K562 (cell line): ENCODE measurements around the gene MYO9A. TPM values are rescaled to one million over a fixed set of nuclear protein-coding genes. Genes with fewer than 3 reads are reported as not detected.

Source experiments
- ATAC-seq: fragments of 200-7000 bp; cut with Tn5 transposase; 3 replicates; pipeline ENCODE4 v1.9.1; 2020; ENCODE audit warnings: moderate library complexity
- BruUV-seq: library from RNA; stranded (reverse); fragments of 400-500 nt; replicated peaks from 2 replicates; lab custom pipeline; 2021; lab: Mats Ljungman, UMichigan
- CTCF ChIA-PET: fragments of 300-600 bp; formaldehyde crosslinking; extraction: SDS; loops from one replicate; lab custom pipeline; 2021; ENCODE audit warnings: low intra/inter-chr PET ratio; lab: Yijun Ruan, JAX
- POLR2A ChIA-PET: fragments of 300-600, 350-650 bp; sonication (Branson Sonifier 250); formaldehyde crosslinking; extraction: SDS; loops from one replicate; lab custom pipeline; 2021; ENCODE audit warnings: antibody characterized with exemption, inconsistent platforms; lab: Yijun Ruan, JAX
- DNase-seq, 4 experiments: peaks; one replicate each; pipeline versions ENCODE4 v3.0.0 to v3.0.0-alpha.2; 2011 to 2018; ENCODE audit warnings: low spot score in 3 of 4, mixed read lengths in 3 of 4; ENCODE audit errors: extremely low read depth in 1 of 4
- FAIRE-seq: peaks from 2 replicates; lab custom pipeline; 2011; peaks lifted over from hg19 to GRCh38; lab: Jason Lieb, UNC
- H2AFZ ChIP-seq: 2 replicates; pipeline ENCODE4 v1.6.0; 2011; ENCODE audit warnings: low read depth, low read length, control low read depth, inconsistent platforms
- H3K27ac ChIP-seq: fragments of 200-600 bp; 3 replicates; pipeline ENCODE4 v1.8.0; 2011; ENCODE audit warnings: low read depth, mild to moderate bottlenecking, control low read depth, inconsistent platforms, low read length, moderate library complexity, mixed read lengths; ENCODE audit errors: extremely low read depth
- H3K27me3 ChIP-seq, 2 experiments: fragments of 300-600 bp in 1 of 2; 2 replicates in 1 of 2; 3 replicates in 1 of 2; pipeline versions ENCODE4 v1.6.0 to v1.8.0; 2011; ENCODE audit warnings: inconsistent platforms in 2 of 2, low read length in 2 of 2, mild to moderate bottlenecking in 1 of 2, mixed read lengths in 1 of 2, moderate library complexity in 1 of 2; ENCODE audit not compliant: control insufficient read depth in 2 of 2, insufficient read depth in 2 of 2
- H3K36me3 ChIP-seq: fragments of 300-600 bp; 3 replicates; pipeline ENCODE4 v1.8.0; 2011; ENCODE audit warnings: mild to moderate bottlenecking, low read length, inconsistent platforms; ENCODE audit not compliant: control insufficient read depth, insufficient read depth
- H3K4me1 ChIP-seq, 2 experiments: fragments of 200-600 bp in 1 of 2; replicated peaks in 1 of 2; 2 replicates in 1 of 2; 3 replicates in 1 of 2; pipeline versions ENCODE4 v1.5.1 to v1.8.0; 2011; ENCODE audit warnings: inconsistent platforms in 2 of 2, low read length in 2 of 2, mild to moderate bottlenecking in 1 of 2, mixed read lengths in 1 of 2, moderate library complexity in 1 of 2; ENCODE audit not compliant: control insufficient read depth in 2 of 2, insufficient read depth in 2 of 2
- H3K4me2 ChIP-seq: 2 replicates; pipeline ENCODE4 v1.6.1; 2011; ENCODE audit warnings: low read length, control low read depth, inconsistent platforms, mixed read lengths; ENCODE audit not compliant: insufficient read depth
- H3K4me3 ChIP-seq: fragments of 200-600 bp; sonication (generic), shearing (Covaris generic); 2 replicates; pipeline ENCODE4 v1.5.1; 2016; ENCODE audit warnings: control low read depth, inconsistent platforms
- H3K79me2 ChIP-seq: fragments of 200-600 bp; 3 replicates; pipeline ENCODE4 v1.8.0; 2011; ENCODE audit warnings: low read length, inconsistent platforms; ENCODE audit not compliant: control insufficient read depth, insufficient read depth
- H3K9ac ChIP-seq, 2 experiments: 2 replicates each; pipeline versions ENCODE4 v1.6.0 to v1.6.1; 2011; ENCODE audit warnings: low read depth in 2 of 2, low read length in 2 of 2, control low read depth in 1 of 2, inconsistent platforms in 1 of 2, mild to moderate bottlenecking in 1 of 2, mixed read lengths in 1 of 2; ENCODE audit not compliant: insufficient read depth in 1 of 2
- H3K9me1 ChIP-seq: one replicate; pipeline ENCODE4 v1.6.0; 2011; ENCODE audit warnings: inconsistent platforms, mild to moderate bottlenecking, low read length, moderate library complexity; ENCODE audit not compliant: control insufficient read depth, insufficient read depth
- H3K9me3 ChIP-seq: replicated peaks from 2 replicates; pipeline ENCODE4 v1.5.1; 2011; ENCODE audit warnings: low read depth, low read length, inconsistent platforms; ENCODE audit not compliant: control insufficient read depth, insufficient read depth
- H4K20me1 ChIP-seq: replicated peaks from 2 replicates; pipeline ENCODE4 v1.6.1; 2011; ENCODE audit warnings: low read length, inconsistent platforms, mixed read lengths; ENCODE audit not compliant: control insufficient read depth, insufficient read depth
- ATF3 ChIP-seq, 2 experiments: fragments of 450-650 bp in 1 of 2; sonication (generic) in 1 of 2; formaldehyde crosslinking in 1 of 2; IDR thresholded peaks in 1 of 2; conservative IDR thresholded peaks in 1 of 2; 2 replicates each; pipeline versions ENCODE4 v1.6.1 to v1.8.1; 2016 to 2023; ENCODE audit warnings: mild to moderate bottlenecking in 2 of 2, moderate library complexity in 2 of 2, inconsistent platforms in 1 of 2, missing genetic modification reagents in 1 of 2
- ATF4 ChIP-seq: fragments of 450-650 bp; formaldehyde crosslinking; IDR thresholded peaks from 2 replicates; pipeline ENCODE4 v1.4.0; 2022; ENCODE audit warnings: mild to moderate bottlenecking, moderate library complexity
- CEBPB ChIP-seq: fragments of 450-650 bp; IDR thresholded peaks from 2 replicates; pipeline ENCODE4 v1.6.1; 2016; ENCODE audit warnings: missing genetic modification characterization, missing compliant biosample characterization
- CEBPG ChIP-seq, 3 experiments: fragments of 200-800 bp in 1 of 3; sonication (Bioruptor generic) in 1 of 3; sonication (generic) in 1 of 3; formaldehyde crosslinking in 1 of 3; IDR thresholded peaks in 2 of 3; conservative IDR thresholded peaks in 1 of 3; 2 replicates each; pipeline versions ENCODE4 v1.6.1 to v1.8.0; 2016 to 2022; ENCODE audit warnings: missing compliant biosample characterization in 2 of 3, missing genetic modification characterization in 2 of 3, mild to moderate bottlenecking in 1 of 3, missing genetic modification reagents in 1 of 3
- CHCHD3 ChIP-seq: fragments of 250-450 bp; sonication (Bioruptor Pico); IDR thresholded peaks from 2 replicates; pipeline ENCODE4 v2.1.2; 2022; ENCODE audit warnings: mild to moderate bottlenecking
- CLOCK ChIP-seq: fragments of 250-450 bp; sonication (Bioruptor Pico); IDR thresholded peaks from 2 replicates; pipeline ENCODE4 v1.4.0; 2020; ENCODE audit warnings: mild to moderate bottlenecking, moderate library complexity, borderline replicate concordance
- GABPA ChIP-seq: fragments of 200-800 bp; sonication (Bioruptor generic); conservative IDR thresholded peaks from 2 replicates; pipeline ENCODE4 v1.6.1; 2016; ENCODE audit warnings: low read depth, missing genetic modification characterization, missing compliant biosample characterization
- L3MBTL2 ChIP-seq: fragments of 450-650 bp; IDR thresholded peaks from 2 replicates; pipeline ENCODE4 v1.6.1; 2016; ENCODE audit warnings: mild to moderate bottlenecking, moderate library complexity
- SRF ChIP-seq, 2 experiments: fragments of 250-450, 450-650 bp in 1 of 2; sonication (Bioruptor Pico) in 1 of 2; sonication (generic) in 1 of 2; formaldehyde crosslinking; IDR thresholded peaks; 2 replicates each; pipeline versions ENCODE4 v1.5.0 to v1.5.1; 2020 to 2022; ENCODE audit warnings: mild to moderate bottlenecking in 1 of 2, missing genetic modification reagents in 1 of 2
- TAL1 ChIP-seq: fragments of 450-650 bp; IDR thresholded peaks from 2 replicates; pipeline ENCODE4 v1.6.1; 2016; ENCODE audit warnings: mild to moderate bottlenecking
- ZBTB26 ChIP-seq: fragments of 450-650 bp; formaldehyde crosslinking; IDR thresholded peaks from 2 replicates; pipeline ENCODE4 v1.4.0; 2022; ENCODE audit warnings: missing genetic modification characterization
- ZNF232 ChIP-seq: sonication (generic); formaldehyde crosslinking; IDR thresholded peaks from 2 replicates; pipeline ENCODE4 v1.8.0; 2022; ENCODE audit warnings: mild to moderate bottlenecking, missing genetic modification reagents
- ZNF589 ChIP-seq: fragments of 200-800 bp; sonication (Bioruptor generic); IDR thresholded peaks from 2 replicates; pipeline ENCODE4 v1.6.1; 2016; ENCODE audit warnings: low read depth, missing genetic modification characterization, missing compliant biosample characterization
- ZNF830 ChIP-seq: fragments of 250-450 bp; sonication (Bioruptor Pico); IDR thresholded peaks from 2 replicates; pipeline ENCODE4 v1.5.0; 2021; ENCODE audit warnings: mild to moderate bottlenecking
- WGBS: fragments of 100-300 bp; shearing (Covaris generic); methylation state at CpG from one replicate; pipeline ENCODE4 v1.1.6; 2016; ENCODE audit warnings: low coverage, mixed read lengths; ENCODE audit not compliant: insufficient coverage; ENCODE audit errors: missing lambda C conversion rate; 5-methylcytosine and 5-hydroxymethylcytosine counted together
- in situ Hi-C: fragments of 300-500 bp; cut with MboI; formaldehyde crosslinking; loops from 4 replicates; pipeline ENCODE4 v1.15.0; 2018; ENCODE audit warnings: inconsistent platforms, mixed read lengths
- intact Hi-C: fragments of 100-400 bp; cut with micrococcal nuclease; formaldehyde crosslinking; loops from 2 replicates; pipeline ENCODE4 v1.14.2; 2022
- polyA plus RNA-seq, 8 experiments: library from polyadenylated mRNA; depleted of rRNA in 4 of 8; stranded (reverse) in 5 of 8; unstranded in 3 of 8; fragments of >200 nt; fragmentation: Nextera tagmentation in 2 of 8; fragmentation: Illumina TruSeq in 1 of 8; extraction: Ambion mirVana in 2 of 8; extraction: Trizol in 1 of 8; gene quantifications; 2 replicates each; pipeline versions ENCODE4 v1.2.1 to v1.2.3, GENCODE V29; 2011 to 2014; ENCODE audit warnings: inconsistent platforms in 1 of 8, missing spikeins in 1 of 8
- total RNA-seq, 7 experiments: library from RNA; depleted of rRNA in 6 of 7; stranded (reverse); fragments of >200 nt in 6 of 7; fragmentation: Illumina TruSeq in 2 of 7; extraction: Trizol in 2 of 7; gene quantifications; 2 replicates each; pipeline versions ENCODE4 v1.2.1 to v1.2.3, GENCODE V29; 2011 to 2021; ENCODE audit warnings: low replicate concordance in 1 of 7

Gene MYO9A
- total and polyA plus RNA-seq, 9 of the 15 experiments (the other 6 are each of a cell fraction or from before 2014, with no cell fraction given) = 1.9 to 15.4 (median 5.8) TPM

GRCh38 chr15:71788646-71789579 is 329.0 kb downstream of the MYO9A start:
- Histone ChIP-seq H3K4me3 (no peak overlapping the region), H3K79me2 (no peaks in the 10 kb centered on the region), H3K9ac (no peak overlapping the region), H3K4me2 (no peak overlapping the region), H4K20me1 (no peaks in the 10 kb centered on the region), H3K27me3 (peaks cover 23 to 38% of the 10 kb centered on the region in 2 experiments), H2AFZ (no peak overlapping the region), H3K27ac (no peak overlapping the region), H3K36me3 (no peaks in the 10 kb centered on the region), H3K9me3 (no peaks in the 10 kb centered on the region), H3K9me1 (no peaks in the 10 kb centered on the region), H3K4me1 (no peaks in the 10 kb centered on the region)
- intact Hi-C loops (no loop called here), in situ Hi-C loops (no loop called here)
- ATAC-seq (peak; percentile 43), DNase-seq (no peak), FAIRE-seq (no peak)
- ChIA-PET CTCF (no interaction called here), POLR2A (no interaction called here)
- 0 out of 2 replicates have a peak, but pooled peaks have one; percentile 34 for TF ChIP-seq ZNF589
- TF ChIP-seq CEBPG (CRISPR knock-in tag; IDR thresholded peaks at IDR 0.05) = peak; percentile 40; the same call in 1 of the 2 replicates
- TF ChIP-seq CEBPG (tag; conservative IDR thresholded peaks at IDR 0.05 in 1 of 2, IDR thresholded peaks at IDR 0.05 in 1 of 2) = peak; percentile 83
- peak in 1 of 2 experiments; percentile 83; a peak in 2 of 4 replicates for TF ChIP-seq SRF (CRISPR knock-in tag; IDR thresholded peaks at IDR 0.05)
- TF ChIP-seq CEBPB (tag) = peak; percentile 49
- no peak for TF ChIP-seq ZNF830 (CRISPR knock-in tag)
- TF ChIP-seq ATF4 (CRISPR knock-in tag) = peak; percentile 64
- no peak for TF ChIP-seq CLOCK (CRISPR knock-in tag)
- no peak for TF ChIP-seq CHCHD3
- TF ChIP-seq ATF3 (IDR thresholded peaks at IDR 0.05) = peak; percentile 29; the same call in 1 of the 2 replicates
- TF ChIP-seq ATF3 (CRISPR knock-in tag; conservative IDR thresholded peaks at IDR 0.05) = no peak
- 0 out of 2 replicates have a peak, but pooled peaks have one; percentile 9 for TF ChIP-seq GABPA (tag)
- no peak for TF ChIP-seq ZNF232 (CRISPR knock-in tag)
- 0 out of 2 replicates have a peak, but pooled peaks have one; percentile 20 for TF ChIP-seq L3MBTL2
- TF ChIP-seq ZBTB26 (CRISPR knock-in tag) = no peak
- no peak for TF ChIP-seq TAL1
- 1% methylated on average over 15 of the region's 15 CpGs for WGBS
- no TSS peak for BruUV-seq
